Endothelial cell of umbilical vein (primary cell): Measurements from ENCODE around the gene GGNBP2.
A peak's percentile ranks its signal among the peaks of the same experiment; 100 is the strongest.

Experiments used
- CTCF ChIP-seq, 2 donors: IDR thresholded peaks; 1 replicate in 1 of 2; 2 replicates in 1 of 2; pipeline ENCODE4 v1.5.1; 2011; ENCODE audit warnings: low read length in 2 of 2, mild to moderate bottlenecking in 2 of 2, moderate library complexity in 2 of 2, control low read depth in 1 of 2, inconsistent platforms in 1 of 2, low read depth in 1 of 2; ENCODE audit not compliant: insufficient read depth in 1 of 2; ENCODE audit errors: extremely low read depth in 1 of 2
- POLR2A ChIP-seq: IDR thresholded peaks from 2 replicates; pipeline ENCODE4 v1.6.1; 2012; ENCODE audit warnings: low read depth, mild to moderate bottlenecking, control low read depth, low read length
- POLR2AphosphoS5 ChIP-seq: IDR thresholded peaks from 2 replicates; pipeline ENCODE4 v1.6.1; 2012; ENCODE audit warnings: low read depth, mild to moderate bottlenecking, control low read depth, low read length, moderate library complexity; ENCODE audit not compliant: insufficient read depth

DNA sequence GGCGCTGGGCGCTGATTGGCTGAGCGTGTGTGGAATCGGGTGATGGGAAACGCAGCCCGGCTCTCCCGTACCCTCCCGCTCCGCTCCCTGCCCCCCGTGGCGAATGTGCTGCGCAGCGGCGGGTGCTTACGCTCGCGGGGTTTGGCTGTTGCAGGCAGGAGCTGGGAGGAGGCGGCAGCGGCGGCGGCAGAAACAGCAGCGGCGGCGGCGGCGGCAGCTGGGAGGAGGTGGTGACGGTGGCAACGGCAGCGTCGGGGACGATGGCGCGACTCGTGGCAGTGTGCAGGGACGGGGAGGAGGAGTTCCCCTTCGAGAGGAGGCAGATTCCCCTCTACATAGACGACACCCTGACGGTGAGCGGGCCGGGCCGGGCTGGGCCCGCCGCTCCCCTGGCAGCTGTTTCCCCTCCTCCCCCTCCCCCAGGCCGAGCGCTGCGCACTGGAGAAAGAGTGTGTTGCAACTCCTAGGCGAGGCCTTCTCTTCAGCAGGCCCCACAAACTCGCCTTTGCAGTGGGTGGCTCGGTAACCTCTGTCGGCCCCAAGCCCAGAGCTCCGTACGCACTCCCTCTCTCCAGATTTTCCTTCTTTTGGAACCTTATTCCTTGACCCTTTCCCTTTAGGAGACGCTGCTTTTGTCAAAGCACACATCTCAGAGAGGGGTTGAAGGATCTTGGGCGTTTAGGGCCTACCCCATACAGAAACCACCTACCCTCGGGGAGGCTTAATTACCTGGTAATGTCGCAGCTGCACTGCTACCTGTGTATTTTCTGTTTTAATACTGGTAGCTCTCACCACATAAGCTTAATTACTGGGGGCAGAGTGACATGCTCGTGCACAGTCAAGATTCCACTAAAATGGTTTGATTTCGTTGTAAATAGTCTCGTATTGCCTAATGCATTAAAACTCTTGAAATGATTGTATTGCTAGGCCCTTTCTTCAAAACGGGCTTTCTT lies 1.0 kb downstream of the GGNBP2 start:
- TF ChIP-seq CTCF (IDR thresholded peaks at IDR 0.05; ENCODE audit: extremely low read depth in 1 of 2, insufficient read depth in 1 of 2, low read depth in 1 of 2, low read length in 2 of 2) (peak in 1 of 2 donors; percentile 3), POLR2A (peak; percentile 13), POLR2AphosphoS5 (peak; percentile 81)
